NCI-H146 treated with DMSO at 0.1 percent for 48 hours (cell line): ENCODE data around the gene FER.
"Not testable (repeated sequence)": the region's sequence is repeated elsewhere in the genome, so short reads cannot be mapped to it uniquely, and the experiment has no call there.

Experiments
- DNase-seq: peaks from one replicate; lab custom pipeline; 2025; ENCODE audit not compliant: unreplicated experiment; lab: John Stamatoyannopoulos, UW

Gene FER

GRCh38 chr5:108869066-108869465, 121.4 kb downstream of the FER start:
- no peak for DNase-seq

GRCh38 chr5:108876451-108876850, 128.8 kb downstream of the FER start:
- no peak for DNase-seq

- no peak for DNase-seq
Measured at GRCh38 chr5:108878756-108879155, 131.1 kb downstream of the FER start.

- DNase-seq, result no peak
Measured at GRCh38 chr5:108881133-108881532, 133.4 kb downstream of the FER start.

- no peak for DNase-seq
Measured at GRCh38 chr5:108884736-108885135, 137.0 kb downstream of the FER start.

- DNase-seq, result no peak
Measured at GRCh38 chr5:108898257-108898656, 150.6 kb downstream of the FER start.

- DNase-seq, result no peak
Measured at GRCh38 chr5:108898707-108899106, 151.0 kb downstream of the FER start.

GRCh38 chr5:108899244-108899643, 151.5 kb downstream of the FER start:
- not testable (repeated sequence) for DNase-seq

GRCh38 chr5:108900668-108901067, 153.0 kb downstream of the FER start:
- no peak for DNase-seq

- no peak for DNase-seq
Measured at GRCh38 chr5:108905805-108906204, 158.1 kb downstream of the FER start.

- no peak for DNase-seq
Measured at GRCh38 chr5:108910627-108911026, 162.9 kb downstream of the FER start.

- DNase-seq, result no peak
Measured at GRCh38 chr5:108911055-108911454, 163.4 kb downstream of the FER start.

GRCh38 chr5:108917596-108917995, 169.9 kb downstream of the FER start:
- no peak for DNase-seq

GRCh38 chr5:108919591-108920326, 172.1 kb downstream of the FER start:
- DNase-seq, result no peak

GRCh38 chr5:108924457-108924961, 176.8 kb downstream of the FER start:
- DNase-seq, result no peak

GRCh38 chr5:108925073-108925472, 177.4 kb downstream of the FER start:
- no peak for DNase-seq

- no peak for DNase-seq
Measured at GRCh38 chr5:108930107-108930506, 182.4 kb downstream of the FER start.

GRCh38 chr5:108935611-108936010, 187.9 kb downstream of the FER start:
- no peak for DNase-seq

- DNase-seq, result no peak
Measured at GRCh38 chr5:108937221-108937620, 189.5 kb downstream of the FER start.

GRCh38 chr5:108940506-108940905, 192.8 kb downstream of the FER start:
- DNase-seq, result no peak

GRCh38 chr5:108941746-108942145, 194.0 kb downstream of the FER start:
- DNase-seq, result no peak

- no peak for DNase-seq
Measured at GRCh38 chr5:108942701-108943100, 195.0 kb downstream of the FER start.

- no peak for DNase-seq
Measured at GRCh38 chr5:108945094-108945493, 197.4 kb downstream of the FER start.
